IMR-90 (cell line): Measurements from ENCODE around the gene SAFB2. TPM values are rescaled to one million over a fixed set of nuclear protein-coding genes. Genes with fewer than 3 reads are reported as not detected.

Experiments used
- ATAC-seq: fragments of 200-7000 bp; cut with Tn5 transposase; 2 replicates; pipeline ENCODE4 v1.9.1; 2020; ENCODE audit warnings: low read depth, mild to moderate bottlenecking, moderate library complexity
- BruUV-seq: library from RNA; stranded (reverse); fragments of 400-500 nt; replicated peaks from 2 replicates; lab custom pipeline; 2021; lab: Mats Ljungman, UMichigan
- CTCF ChIA-PET: fragments of 300-600 bp; formaldehyde crosslinking; extraction: SDS; loops from one replicate; lab custom pipeline; 2021; ENCODE audit warnings: antibody characterized with exemption; lab: Yijun Ruan, JAX
- POLR2A ChIA-PET: fragments of 300-600 bp; sonication (Branson Sonifier 250); formaldehyde crosslinking; loops from one replicate; lab custom pipeline; 2022; ENCODE audit warnings: antibody characterized with exemption; ENCODE audit not compliant: unreplicated experiment; lab: Charles Lee
- DNase-seq: peaks from one replicate; pipeline ENCODE4 v3.0.0; 2013
- H2AFZ ChIP-seq: replicated peaks from 2 replicates; pipeline ENCODE3; 2013; ENCODE audit warnings: low read length, mild to moderate bottlenecking; ENCODE audit not compliant: poor library complexity
- H2AK5ac ChIP-seq: 2 replicates; pipeline ENCODE4 v1.6.1; 2013; ENCODE audit warnings: low read depth, low read length, inconsistent platforms
- H2AK9ac ChIP-seq: replicated peaks from 2 replicates; pipeline ENCODE3; 2013; ENCODE audit warnings: mild to moderate bottlenecking, low read depth, low read length, moderate library complexity; ENCODE audit not compliant: poor library complexity
- H2BK120ac ChIP-seq: 2 replicates; pipeline ENCODE4 v1.6.1; 2013; ENCODE audit warnings: low read depth, low read length, inconsistent platforms
- H2BK15ac ChIP-seq: 3 replicates; pipeline ENCODE4 v1.6.1; 2013; ENCODE audit warnings: low read depth, low read length, inconsistent platforms
- H2BK20ac ChIP-seq: 2 replicates; pipeline ENCODE4 v1.6.1; 2013; ENCODE audit warnings: low read depth, mild to moderate bottlenecking, inconsistent platforms, low read length, moderate library complexity
- H2BK5ac ChIP-seq: 2 replicates; pipeline ENCODE4 v1.6.1; 2013; ENCODE audit warnings: mild to moderate bottlenecking, low read depth, low read length, inconsistent platforms; ENCODE audit not compliant: poor library complexity, severe bottlenecking
- H3K14ac ChIP-seq: replicated peaks from 2 replicates; pipeline ENCODE4 v1.6.1; 2013; ENCODE audit warnings: low read depth, low read length, inconsistent platforms
- H3K18ac ChIP-seq: 2 replicates; pipeline ENCODE4 v1.6.1; 2013; ENCODE audit warnings: low read depth, low read length, control low read depth
- H3K23ac ChIP-seq: 2 replicates; pipeline ENCODE4 v1.6.1; 2013; ENCODE audit warnings: low read depth, low read length, inconsistent platforms
- H3K27ac ChIP-seq: 2 replicates; pipeline ENCODE4 v1.5.1; 2013; ENCODE audit warnings: mild to moderate bottlenecking, control low read depth, low read length; ENCODE audit not compliant: insufficient read depth
- H3K27me3 ChIP-seq: 2 replicates; pipeline ENCODE4 v1.6.1; 2013; ENCODE audit warnings: low read length; ENCODE audit not compliant: control insufficient read depth, insufficient read depth
- H3K36me3 ChIP-seq: 2 replicates; pipeline ENCODE4 v1.6.1; 2013; ENCODE audit warnings: low read length, mixed read lengths; ENCODE audit not compliant: control insufficient read depth, insufficient read depth
- H3K4ac ChIP-seq: 2 replicates; pipeline ENCODE4 v1.6.1; 2013; ENCODE audit warnings: low read depth, low read length, inconsistent platforms
- H3K4me1 ChIP-seq: 2 replicates; pipeline ENCODE4 v1.6.1; 2013; ENCODE audit warnings: low read length, mixed read lengths; ENCODE audit not compliant: control insufficient read depth, insufficient read depth
- H3K4me2 ChIP-seq: 2 replicates; pipeline ENCODE4 v1.6.1; 2013; ENCODE audit warnings: low read depth, mild to moderate bottlenecking, control low read depth, low read length, moderate library complexity
- H3K4me3 ChIP-seq: 2 replicates; pipeline ENCODE4 v1.5.1; 2013; ENCODE audit warnings: low read depth, mild to moderate bottlenecking, control low read depth, low read length, moderate library complexity; ENCODE audit not compliant: insufficient read depth
- H3K56ac ChIP-seq: 2 replicates; pipeline ENCODE4 v1.6.1; 2013; ENCODE audit warnings: low read length, inconsistent platforms; ENCODE audit not compliant: insufficient read depth; ENCODE audit errors: extremely low read depth
- H3K79me1 ChIP-seq, 2 experiments: 2 replicates each; pipeline ENCODE4 v1.6.1; 2013; ENCODE audit warnings: low read length in 2 of 2, inconsistent platforms in 1 of 2, low read depth in 1 of 2
- H3K9ac ChIP-seq: 2 replicates; pipeline ENCODE4 v1.6.1; 2013; ENCODE audit warnings: low read depth, low read length, control low read depth
- H3K9me1 ChIP-seq: 2 replicates; pipeline ENCODE4 v1.6.1; 2013; ENCODE audit warnings: low read length, inconsistent platforms; ENCODE audit not compliant: insufficient read depth
- H3K9me3 ChIP-seq: 2 replicates; pipeline ENCODE4 v1.6.1; 2013; ENCODE audit warnings: low read length; ENCODE audit not compliant: control insufficient read depth, insufficient read depth
- H4K20me1 ChIP-seq: 2 replicates; pipeline ENCODE4 v1.6.1; 2013; ENCODE audit warnings: low read length, inconsistent platforms; ENCODE audit not compliant: insufficient read depth
- H4K5ac ChIP-seq: 2 replicates; pipeline ENCODE4 v1.6.1; 2013; ENCODE audit warnings: mild to moderate bottlenecking, low read depth, low read length, control low read depth
- H4K8ac ChIP-seq, 2 experiments: 2 replicates each; pipeline ENCODE4 v1.6.1; 2013; ENCODE audit warnings: low read depth in 2 of 2, low read length in 2 of 2, control low read depth in 1 of 2, inconsistent platforms in 1 of 2
- H4K91ac ChIP-seq: 2 replicates; pipeline ENCODE4 v1.6.1; 2013; ENCODE audit warnings: low read depth, low read length, inconsistent platforms; ENCODE audit not compliant: insufficient read depth
- ELK1 ChIP-seq: fragments of 150-350 bp; IDR thresholded peaks from 2 replicates; pipeline ENCODE4 v1.6.1; 2016; ENCODE audit warnings: low read depth, mild to moderate bottlenecking, low read length, moderate library complexity, borderline replicate concordance
- RAD21 ChIP-seq: IDR thresholded peaks from 2 replicates; pipeline ENCODE4 v1.6.1; 2012; ENCODE audit warnings: low read length, improper control_type of control experiment
- RFX5 ChIP-seq: IDR thresholded peaks from 2 replicates; pipeline ENCODE4 v1.8.0; 2012; ENCODE audit warnings: low read depth, mild to moderate bottlenecking, low read length, moderate library complexity
- USF2 ChIP-seq: fragments of 150-350 bp; IDR thresholded peaks from 2 replicates; pipeline ENCODE4 v1.6.1; 2017; ENCODE audit warnings: mild to moderate bottlenecking, antibody characterized with exemption, low read length, low read depth
- WGBS, 2 experiments: methylation state at CpG; one replicate each; pipeline versions ENCODE4 v1.1.5 to v1.1.7; 2013; ENCODE audit warnings: missing lambda C conversion rate in 2 of 2; ENCODE audit not compliant: insufficient read length in 1 of 2; ENCODE audit errors: extremely low coverage in 2 of 2; 5-methylcytosine and 5-hydroxymethylcytosine counted together
- dilution Hi-C: fragments of 300-500 bp; cut with HindIII; formaldehyde crosslinking; loops from one replicate; pipeline ENCODE4 v1.14.3; 2018; ENCODE audit warnings: low sequenced_read_pairs; ENCODE audit not compliant: unreplicated experiment
- in situ Hi-C: fragments of 300-500 bp; cut with MboI; formaldehyde crosslinking; loops from 3 replicates; pipeline ENCODE4 v1.14.3; 2019; ENCODE audit warnings: low sequenced_read_pairs, inconsistent platforms, mixed read lengths
- intact Hi-C: fragments of 100-400 bp; cut with micrococcal nuclease; formaldehyde crosslinking; loops from 2 replicates; pipeline ENCODE4 v1.10.0; 2022
- polyA plus RNA-seq, 3 experiments: library from polyadenylated mRNA; depleted of rRNA; stranded (reverse); fragments of >200 nt; gene quantifications; 2 replicates each; pipeline ENCODE4 v1.2.3, GENCODE V29; 2012; ENCODE audit warnings: low replicate concordance in 1 of 3
- total RNA-seq: library from RNA; depleted of rRNA; stranded (reverse); fragments of >200 nt; gene quantifications from 2 replicates; pipeline ENCODE4 v1.2.3, GENCODE V29; 2012

SAFB2 gene
- total and polyA plus RNA-seq, 2 of the 4 experiments (the other 2 are of a cell fraction) = 11.8 to 26.2 TPM

- Histone ChIP-seq H2AK5ac (no peak overlapping the region), H3K14ac (no peak overlapping the region), H3K9me1 (0 out of 2 replicates have a peak, but pooled peaks cover 2% of the 10 kb centered on the region), H2AFZ (no peak overlapping the region), H2BK120ac (no peak overlapping the region), H3K9me3 (no peaks in the 10 kb centered on the region), H3K56ac (no peak overlapping the region), H2BK5ac (no peak overlapping the region), H3K4me3 (no peak overlapping the region), H4K8ac (no peak overlapping the region), H3K4ac (no peak overlapping the region), H3K23ac (no peak overlapping the region), H3K9ac (no peak overlapping the region), H3K27me3 (no peaks in the 10 kb centered on the region), H3K79me1 (peaks cover 13 to 29% of the 10 kb centered on the region in 2 experiments), H2BK15ac (no peak overlapping the region), H2AK9ac (no peak overlapping the region), H3K4me2 (no peak overlapping the region), H3K18ac (no peak overlapping the region), H2BK20ac (no peak overlapping the region), H4K20me1 (no peaks in the 10 kb centered on the region; the same call in 1 of the 2 replicates), H3K4me1 (no peaks in the 10 kb centered on the region), H4K5ac (no peak overlapping the region), H3K36me3 (peaks cover 79% of the 10 kb centered on the region), H4K91ac (no peak overlapping the region), H3K27ac (no peak overlapping the region)
- no peak for ATAC-seq
- no TSS peak for BruUV-seq
- TF ChIP-seq USF2 (no peak), ELK1 (no peak), RFX5 (no peak), RAD21 (no peak)
- no peak for DNase-seq
- ChIA-PET CTCF (no interaction called here), POLR2A (no interaction called here)
- intact Hi-C loops (no loop called here), in situ Hi-C loops (no loop called here), dilution Hi-C loops (no loop called here)
- whole genome bisulfite sequencing, 2 experiments = no CpG with 5 or more reads among the region's 5 CpGs
These were observed 32.8 kb upstream of the SAFB2 start for GRCh38 chr19:5655412-5655811.
